Measurements from ENCODE around the gene IQSEC1. TPM values are rescaled to one million over a fixed set of nuclear protein-coding genes. Genes with fewer than 3 reads are reported as not detected.
A peak's percentile ranks its signal among the peaks of the same experiment; 100 is the strongest.

The IQSEC1 gene
- total RNA-seq, 1 donor from 2014 or later = 41.7 TPM

DNA sequence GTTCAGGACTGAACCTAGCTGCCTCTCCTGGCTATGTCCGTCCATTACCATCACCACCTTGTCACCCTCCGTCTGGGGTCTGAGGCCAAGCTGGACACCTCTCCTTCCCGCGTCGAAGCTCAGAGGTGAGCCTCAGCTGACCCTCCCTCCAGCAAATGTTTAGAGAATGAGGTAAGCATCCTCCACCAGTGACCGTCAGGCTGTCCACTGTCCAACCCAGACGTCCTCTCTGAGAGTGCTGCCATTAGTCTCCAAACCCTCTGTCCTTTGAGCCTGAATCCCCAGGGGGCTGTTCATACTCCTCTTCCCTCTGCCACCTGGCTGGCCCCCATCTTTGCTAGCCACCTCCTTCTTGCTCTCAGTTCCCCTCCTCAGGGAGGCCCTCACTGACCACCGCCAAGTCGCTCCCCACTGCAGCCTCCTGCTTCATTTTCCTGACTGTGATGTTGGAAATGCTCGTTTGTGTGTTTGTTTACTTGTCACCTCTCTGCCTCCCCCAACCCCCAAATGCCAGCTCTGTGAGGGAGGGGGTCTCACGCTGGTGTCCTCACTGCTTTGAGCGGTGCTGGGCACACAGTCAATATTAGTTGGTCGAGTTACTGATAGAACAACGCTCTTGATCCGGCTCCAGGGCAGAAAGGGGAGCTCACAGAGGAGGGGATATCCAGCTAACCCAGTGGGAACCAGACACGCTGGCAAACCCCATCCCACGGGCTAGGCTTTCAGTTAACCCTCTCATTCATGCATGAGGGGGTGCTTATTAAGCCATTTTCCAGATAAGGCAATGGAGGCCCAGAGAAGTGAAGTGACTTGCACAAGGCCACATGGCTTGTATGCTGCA lies 64.9 kb downstream of the IQSEC1 start:
- no peaks in the 10 kb centered on the region for H3K27me3 Mint-ChIP-seq (ENCODE audit: low read depth)
- no peak for DNase-seq (ENCODE audit: low spot score in 2 of 2, unreplicated experiment in 2 of 2)
- H3K4me3 Mint-ChIP-seq = no peak overlapping the region
- H3K27ac Mint-ChIP-seq = no peak overlapping the region
- peaks cover 15% of the 10 kb centered on the region for H3K4me1 Mint-ChIP-seq
- H3K36me3 Mint-ChIP-seq = no peaks in the 10 kb centered on the region
- H3K9me3 Mint-ChIP-seq = no peaks in the 10 kb centered on the region
- TF ChIP-seq, protein P1, sequence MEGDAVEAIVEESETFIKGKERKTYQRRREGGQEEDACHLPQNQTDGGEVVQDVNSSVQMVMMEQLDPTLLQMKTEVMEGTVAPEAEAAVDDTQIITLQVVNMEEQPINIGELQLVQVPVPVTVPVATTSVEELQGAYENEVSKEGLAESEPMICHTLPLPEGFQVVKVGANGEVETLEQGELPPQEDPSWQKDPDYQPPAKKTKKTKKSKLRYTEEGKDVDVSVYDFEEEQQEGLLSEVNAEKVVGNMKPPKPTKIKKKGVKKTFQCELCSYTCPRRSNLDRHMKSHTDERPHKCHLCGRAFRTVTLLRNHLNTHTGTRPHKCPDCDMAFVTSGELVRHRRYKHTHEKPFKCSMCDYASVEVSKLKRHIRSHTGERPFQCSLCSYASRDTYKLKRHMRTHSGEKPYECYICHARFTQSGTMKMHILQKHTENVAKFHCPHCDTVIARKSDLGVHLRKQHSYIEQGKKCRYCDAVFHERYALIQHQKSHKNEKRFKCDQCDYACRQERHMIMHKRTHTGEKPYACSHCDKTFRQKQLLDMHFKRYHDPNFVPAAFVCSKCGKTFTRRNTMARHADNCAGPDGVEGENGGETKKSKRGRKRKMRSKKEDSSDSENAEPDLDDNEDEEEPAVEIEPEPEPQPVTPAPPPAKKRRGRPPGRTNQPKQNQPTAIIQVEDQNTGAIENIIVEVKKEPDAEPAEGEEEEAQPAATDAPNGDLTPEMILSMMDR (IDR thresholded peaks at IDR 0.05; ENCODE audit: unreplicated experiment) = no peak

DNA sequence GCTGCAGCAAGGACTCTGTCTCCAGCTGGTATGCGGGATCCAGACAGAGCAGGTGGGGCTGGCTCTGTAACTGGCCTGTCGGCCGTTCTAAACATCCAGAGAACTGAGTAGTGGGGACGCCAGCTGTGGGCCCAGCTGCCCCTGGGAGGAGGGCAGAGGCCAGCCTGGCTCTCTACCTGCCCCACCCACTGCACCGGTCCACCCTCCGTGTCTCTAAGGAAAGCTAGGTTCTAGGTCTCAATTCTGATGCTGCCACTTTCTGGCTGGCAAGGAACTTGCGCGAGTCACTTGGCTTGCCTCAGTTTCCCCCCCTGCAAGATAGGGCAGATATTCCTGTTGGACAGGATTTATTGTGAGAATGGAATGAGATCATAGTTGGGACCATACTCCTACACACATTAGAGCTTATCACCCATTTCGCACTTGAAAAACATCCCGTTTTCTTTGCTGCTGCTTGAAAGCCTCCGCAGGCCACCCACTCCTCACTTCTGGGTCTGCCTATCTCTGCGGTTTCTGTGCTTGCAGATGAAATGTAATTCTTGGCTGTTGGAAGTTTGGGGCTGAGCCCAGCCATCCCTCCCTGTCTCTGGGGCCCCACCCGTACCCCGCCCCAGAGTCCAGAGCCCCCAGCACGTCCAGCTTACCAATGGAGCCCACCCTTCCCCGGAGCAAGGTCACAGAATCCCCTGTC lies 65.8 kb downstream of the IQSEC1 start:
- Mint-ChIP-seq H3K9me3 (no peaks in the 10 kb centered on the region), H3K36me3 (no peaks in the 10 kb centered on the region), H3K27ac (no peak overlapping the region), H3K4me3 (no peak overlapping the region), H3K27me3 (ENCODE audit: low read depth) (no peaks in the 10 kb centered on the region), H3K4me1 (peaks cover 15% of the 10 kb centered on the region)
- no peak for DNase-seq (ENCODE audit: low spot score in 2 of 2, unreplicated experiment in 2 of 2)
- TF ChIP-seq, protein P1 (IDR thresholded peaks at IDR 0.05; ENCODE audit: unreplicated experiment) = no peak

DNA sequence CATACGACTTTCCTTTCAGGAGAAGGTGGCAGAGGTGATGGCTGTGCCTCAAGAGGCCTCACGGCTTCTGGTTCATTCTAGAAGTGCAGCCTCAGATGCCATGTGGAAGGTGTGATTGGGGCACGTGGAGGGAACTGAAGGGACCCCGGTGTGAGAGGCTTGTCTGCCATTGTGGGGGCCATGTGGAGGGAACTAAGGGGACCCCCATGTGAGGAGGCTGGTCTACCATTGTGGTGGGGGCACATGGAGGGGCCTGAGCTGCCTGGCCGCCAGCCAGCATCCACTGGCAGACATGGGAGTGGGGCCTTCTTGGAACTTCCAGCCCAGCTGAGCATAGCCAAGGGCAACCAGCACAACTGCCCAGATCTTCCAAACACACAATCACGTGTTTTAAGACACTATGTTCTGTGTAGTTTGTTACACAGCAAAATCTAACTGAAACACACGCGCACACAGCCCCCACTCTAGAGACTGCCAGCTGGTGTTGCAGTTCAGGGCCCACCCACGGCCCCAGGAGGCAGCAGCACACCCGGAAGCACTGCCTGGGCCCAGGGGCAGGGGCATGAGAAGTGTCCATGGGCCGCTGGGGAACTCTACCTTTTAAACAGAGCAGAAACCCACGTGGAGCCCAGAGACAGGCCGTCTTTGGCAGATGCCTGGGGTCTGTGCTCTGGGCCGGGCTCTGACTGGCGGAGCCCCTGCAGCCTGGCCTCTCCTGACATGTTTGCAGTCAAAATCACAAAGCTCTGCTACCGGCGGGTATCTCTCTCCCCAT lies 66.8 kb downstream of the IQSEC1 start:
- Mint-ChIP-seq H3K36me3 (no peaks in the 10 kb centered on the region), H3K4me3 (no peak overlapping the region), H3K27me3 (ENCODE audit: low read depth) (no peaks in the 10 kb centered on the region), H3K4me1 (peaks cover 15% of the 10 kb centered on the region), H3K27ac (no peak overlapping the region), H3K9me3 (no peaks in the 10 kb centered on the region)
- TF ChIP-seq, protein P1 (IDR thresholded peaks at IDR 0.05; ENCODE audit: unreplicated experiment) = no peak
- DNase-seq (ENCODE audit: low spot score in 2 of 2, unreplicated experiment in 2 of 2) = no peak

DNA sequence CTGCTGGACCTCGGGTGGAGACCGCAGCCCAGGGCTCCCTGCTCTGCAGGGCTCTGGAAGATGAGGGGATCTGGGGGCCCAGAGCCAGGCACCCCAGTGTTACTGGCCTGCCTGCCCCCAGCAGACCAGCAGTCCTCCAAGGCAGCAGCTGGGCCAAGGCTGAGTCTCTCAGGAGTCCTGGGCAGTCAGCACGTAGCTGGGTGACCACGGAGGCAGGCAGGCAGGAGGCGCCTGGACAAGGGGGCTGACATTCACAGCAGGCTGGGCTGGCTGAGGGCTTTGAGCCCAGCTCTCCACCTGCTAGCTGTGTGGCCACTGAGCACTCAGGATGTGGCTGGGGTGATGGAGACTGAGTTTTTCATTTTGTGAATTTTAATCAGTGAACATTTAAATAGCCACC lies 67.9 kb downstream of the IQSEC1 start:
- no peak overlapping the region for H3K4me3 Mint-ChIP-seq
- H3K4me1 Mint-ChIP-seq = peaks cover 10% of the 10 kb centered on the region
- no peak for DNase-seq (ENCODE audit: low spot score in 2 of 2, unreplicated experiment in 2 of 2)
- TF ChIP-seq, protein P1 (IDR thresholded peaks at IDR 0.05; ENCODE audit: unreplicated experiment) = no peak
- no peaks in the 10 kb centered on the region for H3K9me3 Mint-ChIP-seq
- H3K27me3 Mint-ChIP-seq (ENCODE audit: low read depth) = no peaks in the 10 kb centered on the region
- no peaks in the 10 kb centered on the region for H3K36me3 Mint-ChIP-seq
- H3K27ac Mint-ChIP-seq = peak overlapping the region; percentile 25

DNA sequence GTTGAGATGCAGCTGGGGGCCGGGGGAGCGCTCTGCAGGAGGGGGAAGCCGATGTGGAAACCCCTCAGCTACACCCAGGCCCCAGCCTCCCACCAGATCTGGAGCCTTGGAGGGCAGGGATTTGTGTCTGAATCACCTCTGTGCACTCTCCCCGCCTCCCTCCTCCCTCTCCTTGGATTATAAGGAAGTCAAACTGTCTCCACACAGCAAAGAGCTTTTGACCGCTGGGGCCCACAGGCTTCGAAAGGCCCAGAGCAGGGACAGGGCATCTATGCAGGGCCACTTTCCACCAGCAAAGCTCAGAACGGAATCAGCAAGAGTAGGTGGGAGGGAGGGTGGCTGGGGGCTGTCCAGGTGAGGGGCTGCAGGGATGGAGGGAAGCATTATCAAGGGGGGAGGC lies 68.9 kb downstream of the IQSEC1 start:
- no peak overlapping the region for H3K27ac Mint-ChIP-seq
- TF ChIP-seq, protein P1 (IDR thresholded peaks at IDR 0.05; ENCODE audit: unreplicated experiment) = no peak
- H3K4me3 Mint-ChIP-seq = no peak overlapping the region
- H3K9me3 Mint-ChIP-seq = no peaks in the 10 kb centered on the region
- no peaks in the 10 kb centered on the region for H3K27me3 Mint-ChIP-seq (ENCODE audit: low read depth)
- DNase-seq (ENCODE audit: low spot score in 2 of 2, unreplicated experiment in 2 of 2) = no peak
- no peaks in the 10 kb centered on the region for H3K36me3 Mint-ChIP-seq
- peaks cover 8% of the 10 kb centered on the region for H3K4me1 Mint-ChIP-seq

Data from mesothelial cell of epicardium (in vitro differentiated cells).